Neutrophil (primary cell): ENCODE results near the gene TCEAL7.
"Not testable (repeated sequence)": the region's sequence is repeated elsewhere in the genome, so short reads cannot be mapped to it uniquely, and the experiment has no call there.

Experiments
- H3K27ac ChIP-seq: fragments of 200-600 bp; sonication (generic); 2 replicates; pipeline ENCODE4 v1.5.1; 2016; ENCODE audit warnings: mild to moderate bottlenecking, moderate library complexity
- H3K27me3 ChIP-seq: fragments of 200-600 bp; sonication (generic); 2 replicates; pipeline ENCODE4 v1.6.0; 2016; ENCODE audit warnings: mild to moderate bottlenecking
- H3K36me3 ChIP-seq: fragments of 200-600 bp; sonication (generic); 2 replicates; pipeline ENCODE4 v1.5.1; 2017
- H3K4me1 ChIP-seq, 2 experiments: fragments of 200-600 bp in 1 of 2; sonication (generic) in 1 of 2; 1 replicate in 1 of 2; 2 replicates in 1 of 2; pipeline versions ENCODE4 v1.5.1 to v1.6.1; 2013 to 2016; ENCODE audit warnings: low read depth in 1 of 2, low read length in 1 of 2, mild to moderate bottlenecking in 1 of 2, moderate library complexity in 1 of 2; ENCODE audit not compliant: control insufficient read depth in 1 of 2, insufficient read depth in 1 of 2
- H3K4me3 ChIP-seq, 2 experiments: fragments of 200-600 bp in 1 of 2; sonication (generic) in 1 of 2; 1 replicate in 1 of 2; 2 replicates in 1 of 2; pipeline ENCODE4 v1.5.1; 2013 to 2016; ENCODE audit warnings: low read depth in 1 of 2, low read length in 1 of 2, mild to moderate bottlenecking in 1 of 2, moderate library complexity in 1 of 2
- H3K9me3 ChIP-seq: fragments of 200-600 bp; sonication (generic); 2 replicates; pipeline ENCODE4 v1.5.1; 2016
- TF ChIP-seq, protein P1 (sequence below): fragments of 200-600 bp; sonication (generic); IDR thresholded peaks from 2 replicates; pipeline ENCODE4 v1.5.1; 2016; ENCODE audit warnings: antibody characterized with exemption

TCEAL7 gene

GRCh38 chrX:103344606-103345005 is 14.6 kb downstream of the TCEAL7 start:
- Histone ChIP-seq H3K4me1 (no peaks in the 10 kb centered on the region), H3K9me3 (no peaks in the 10 kb centered on the region), H3K36me3 (no peaks in the 10 kb centered on the region), H3K27me3 (no peaks in the 10 kb centered on the region), H3K4me3 (no peak overlapping the region), H3K27ac (no peak overlapping the region)
- TF ChIP-seq, protein P1, sequence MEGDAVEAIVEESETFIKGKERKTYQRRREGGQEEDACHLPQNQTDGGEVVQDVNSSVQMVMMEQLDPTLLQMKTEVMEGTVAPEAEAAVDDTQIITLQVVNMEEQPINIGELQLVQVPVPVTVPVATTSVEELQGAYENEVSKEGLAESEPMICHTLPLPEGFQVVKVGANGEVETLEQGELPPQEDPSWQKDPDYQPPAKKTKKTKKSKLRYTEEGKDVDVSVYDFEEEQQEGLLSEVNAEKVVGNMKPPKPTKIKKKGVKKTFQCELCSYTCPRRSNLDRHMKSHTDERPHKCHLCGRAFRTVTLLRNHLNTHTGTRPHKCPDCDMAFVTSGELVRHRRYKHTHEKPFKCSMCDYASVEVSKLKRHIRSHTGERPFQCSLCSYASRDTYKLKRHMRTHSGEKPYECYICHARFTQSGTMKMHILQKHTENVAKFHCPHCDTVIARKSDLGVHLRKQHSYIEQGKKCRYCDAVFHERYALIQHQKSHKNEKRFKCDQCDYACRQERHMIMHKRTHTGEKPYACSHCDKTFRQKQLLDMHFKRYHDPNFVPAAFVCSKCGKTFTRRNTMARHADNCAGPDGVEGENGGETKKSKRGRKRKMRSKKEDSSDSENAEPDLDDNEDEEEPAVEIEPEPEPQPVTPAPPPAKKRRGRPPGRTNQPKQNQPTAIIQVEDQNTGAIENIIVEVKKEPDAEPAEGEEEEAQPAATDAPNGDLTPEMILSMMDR = no peak

DNA sequence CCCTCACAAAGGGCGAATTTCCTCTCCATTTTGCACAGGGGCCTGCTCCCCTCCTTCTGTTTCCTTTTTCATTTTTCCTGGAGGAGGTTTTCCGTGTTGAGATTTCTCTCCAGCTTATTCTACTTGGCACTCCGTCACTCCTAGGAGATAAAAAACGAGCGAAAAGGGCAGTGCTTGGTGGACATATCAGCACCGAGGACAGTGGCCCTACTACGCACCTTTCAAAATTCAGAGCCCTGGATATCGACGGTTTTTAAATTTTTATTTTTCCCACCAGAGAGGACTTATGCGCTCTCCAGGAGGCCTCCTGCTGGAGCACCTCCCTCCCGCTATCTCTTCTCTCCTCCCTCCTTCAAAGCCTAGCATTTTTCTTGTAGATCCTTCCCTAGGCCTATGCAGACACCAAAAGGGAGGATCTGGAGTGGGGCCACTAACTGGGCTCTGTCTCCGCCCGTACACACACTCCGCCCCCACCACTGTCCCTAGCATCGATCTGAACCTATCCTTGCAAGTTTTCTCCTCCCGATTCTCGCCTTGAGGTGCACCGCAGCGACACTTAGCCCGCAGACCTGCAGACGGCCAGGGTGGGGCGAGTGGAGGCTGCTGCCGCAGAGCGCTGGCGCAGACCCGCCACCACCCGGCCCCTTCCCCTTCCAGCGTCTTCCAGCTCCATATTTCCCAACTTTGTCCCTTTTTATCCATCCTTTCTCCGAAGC is 17.8 kb downstream of the TCEAL7 start:
- TF ChIP-seq, protein P1 = no peak
- H3K4me3 ChIP-seq = no peak overlapping the region
- H3K9me3 ChIP-seq = no peaks in the 10 kb centered on the region
- H3K27ac ChIP-seq = no peak overlapping the region
- H3K4me1 ChIP-seq = no peaks in the 10 kb centered on the region
- H3K27me3 ChIP-seq = no peaks in the 10 kb centered on the region
- no peaks in the 10 kb centered on the region for H3K36me3 ChIP-seq

- Histone ChIP-seq H3K27me3 (no peaks in the 10 kb centered on the region), H3K9me3 (no peaks in the 10 kb centered on the region), H3K4me1 (peaks cover 0 to 5% of the 10 kb centered on the region in 2 experiments), H3K27ac (no peak within 1 kb of the TSS), H3K36me3 (no peaks in the 10 kb centered on the region), H3K4me3 (peak within 1 kb of the TSS; percentile 34 to 35)
- TF ChIP-seq, protein P1 = no peak
These were observed 26.2 kb downstream of the TCEAL7 start, which contains the start of gene TCEAL9 for GRCh38 chrX:103356130-103356798. Gene TCEAL9, plus strand, starts transcription at chrX:103356506. Its CDS starts 1,179 bp downstream, at chrX:103357685.

GRCh38 chrX:103356858-103357257 is 26.8 kb downstream of the TCEAL7 start:
- H3K9me3 ChIP-seq = no peaks in the 10 kb centered on the region
- peak overlapping the region in 1 of 2 experiments; percentile 35 for H3K4me3 ChIP-seq
- no peaks in the 10 kb centered on the region for H3K36me3 ChIP-seq
- H3K27ac ChIP-seq = no peak overlapping the region
- TF ChIP-seq, protein P1 = no peak
- H3K27me3 ChIP-seq = no peaks in the 10 kb centered on the region
- peaks cover 0 to 5% of the 10 kb centered on the region in 2 experiments for H3K4me1 ChIP-seq

GRCh38 chrX:103357871-103358270 is 27.8 kb downstream of the TCEAL7 start:
- Histone ChIP-seq H3K36me3 (no peaks in the 10 kb centered on the region), H3K4me1 (peaks cover 0 to 5% of the 10 kb centered on the region in 2 experiments), H3K27ac (no peak overlapping the region), H3K4me3 (no peak overlapping the region), H3K27me3 (no peaks in the 10 kb centered on the region), H3K9me3 (no peaks in the 10 kb centered on the region)
- TF ChIP-seq, protein P1 = no peak

- H3K27ac ChIP-seq, H3K36me3 ChIP-seq, H3K27me3 ChIP-seq, H3K9me3 ChIP-seq, H3K4me3 ChIP-seq, H3K4me1 ChIP-seq: not testable (repeated sequence)
These were observed 29.6 kb downstream of the TCEAL7 start for GRCh38 chrX:103359605-103360004.
